Stimulated activated CD8-positive, alpha-beta memory T cell treated with anti-CD3 and anti-CD28 coated beads, Interleukin-4, amount 100 ng/mL, for 1 hour (primary cell): ENCODE measurements around the gene MYO7B.

ENCODE experiments used
- DNase-seq, 2 donors: peaks; one replicate each; pipeline ENCODE4 v3.0.0-alpha.2; 2020; ENCODE audit warnings: low read depth in 2 of 2, low spot score in 1 of 2

MYO7B gene

GRCh38 chr2:127623388-127624319 lies 88.2 kb downstream of the MYO7B start:
- no peak for DNase-seq

DNA sequence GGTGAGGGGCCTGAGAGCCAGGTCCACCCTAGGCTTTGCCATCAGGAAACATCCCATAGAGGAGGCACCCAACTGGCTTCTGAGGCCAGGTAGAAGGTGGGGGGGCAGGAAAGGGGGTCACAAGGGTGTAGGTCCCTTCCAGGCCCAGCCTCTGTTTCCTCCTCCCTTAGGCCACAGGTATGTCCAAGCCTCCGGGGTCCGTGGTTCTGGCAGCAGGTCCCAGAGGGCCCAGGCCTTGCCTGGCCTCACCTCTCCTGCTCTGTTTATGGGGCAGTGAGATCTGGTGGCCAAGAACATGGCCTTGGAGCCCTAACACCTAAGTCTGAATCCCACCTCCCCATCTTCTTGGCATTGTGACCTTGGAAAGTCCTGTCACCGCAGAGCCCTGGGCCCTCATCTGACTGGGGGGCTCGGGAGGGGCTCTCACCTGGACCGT lies 88.9 kb downstream of the MYO7B start:
- no peak for DNase-seq

DNA sequence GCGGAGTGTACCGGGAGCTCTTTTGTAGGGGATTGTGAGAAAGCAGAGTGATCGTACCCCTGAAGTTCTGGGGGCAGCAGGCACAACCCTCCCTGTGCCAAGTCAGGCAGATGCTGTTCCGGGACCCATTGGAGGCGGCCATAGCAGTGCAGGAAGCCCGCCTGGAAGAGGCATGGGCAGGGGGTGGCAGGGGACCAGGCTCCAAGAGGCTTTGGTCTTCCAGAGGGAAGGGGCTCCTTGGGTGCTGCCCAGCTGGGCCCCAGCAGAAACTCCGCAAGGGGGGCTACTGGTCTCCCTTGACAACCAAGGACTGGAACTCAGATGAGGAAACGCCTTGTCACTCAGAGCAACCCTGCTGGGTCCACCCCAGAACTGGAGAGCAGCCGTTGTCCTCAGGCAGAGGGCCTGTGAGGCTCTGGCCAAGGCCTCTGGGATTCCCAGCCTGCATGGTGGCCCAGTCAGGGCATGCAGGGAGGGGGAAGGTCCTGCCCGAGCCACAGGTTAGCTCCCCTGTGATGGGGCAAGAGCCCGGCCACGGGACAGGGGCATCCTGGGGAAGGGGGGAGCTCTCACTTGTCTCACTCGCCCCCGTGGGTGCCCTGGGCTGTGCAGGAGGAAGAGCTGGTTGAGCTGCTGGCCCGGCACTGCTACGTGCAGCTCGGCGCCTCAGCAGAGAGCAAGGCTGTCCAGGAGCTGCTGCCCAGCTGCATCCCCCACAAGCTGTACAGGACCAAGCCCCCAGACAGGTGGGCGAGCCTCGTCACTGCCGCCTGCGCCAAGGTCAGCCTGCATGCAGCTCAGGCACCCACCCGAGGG lies 89.5 kb downstream of the MYO7B start:
- no peak for DNase-seq

GRCh38 chr2:127625572-127625951 lies 90.1 kb downstream of the MYO7B start:
- no peak for DNase-seq

DNA sequence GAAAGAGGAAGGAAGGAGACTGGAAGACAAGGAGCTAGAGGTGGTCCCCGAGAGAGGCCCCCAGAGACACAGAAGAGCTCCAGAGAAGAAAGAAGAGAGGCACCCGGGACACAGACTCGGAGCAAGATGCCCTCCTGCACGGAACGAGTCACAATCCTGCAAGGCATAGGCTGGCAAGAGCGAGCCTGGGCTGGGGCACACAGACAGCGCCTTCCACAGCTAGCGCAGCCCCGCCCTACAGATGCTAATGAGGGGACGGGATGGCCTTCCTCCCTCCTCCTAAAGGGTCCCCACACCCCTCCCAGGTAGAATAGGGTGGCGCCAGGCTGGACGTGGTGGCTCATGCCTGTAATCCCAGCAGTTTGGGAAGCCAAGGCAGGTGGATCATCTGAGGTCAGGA lies 90.7 kb downstream of the MYO7B start:
- DNase-seq, result no peak

DNA sequence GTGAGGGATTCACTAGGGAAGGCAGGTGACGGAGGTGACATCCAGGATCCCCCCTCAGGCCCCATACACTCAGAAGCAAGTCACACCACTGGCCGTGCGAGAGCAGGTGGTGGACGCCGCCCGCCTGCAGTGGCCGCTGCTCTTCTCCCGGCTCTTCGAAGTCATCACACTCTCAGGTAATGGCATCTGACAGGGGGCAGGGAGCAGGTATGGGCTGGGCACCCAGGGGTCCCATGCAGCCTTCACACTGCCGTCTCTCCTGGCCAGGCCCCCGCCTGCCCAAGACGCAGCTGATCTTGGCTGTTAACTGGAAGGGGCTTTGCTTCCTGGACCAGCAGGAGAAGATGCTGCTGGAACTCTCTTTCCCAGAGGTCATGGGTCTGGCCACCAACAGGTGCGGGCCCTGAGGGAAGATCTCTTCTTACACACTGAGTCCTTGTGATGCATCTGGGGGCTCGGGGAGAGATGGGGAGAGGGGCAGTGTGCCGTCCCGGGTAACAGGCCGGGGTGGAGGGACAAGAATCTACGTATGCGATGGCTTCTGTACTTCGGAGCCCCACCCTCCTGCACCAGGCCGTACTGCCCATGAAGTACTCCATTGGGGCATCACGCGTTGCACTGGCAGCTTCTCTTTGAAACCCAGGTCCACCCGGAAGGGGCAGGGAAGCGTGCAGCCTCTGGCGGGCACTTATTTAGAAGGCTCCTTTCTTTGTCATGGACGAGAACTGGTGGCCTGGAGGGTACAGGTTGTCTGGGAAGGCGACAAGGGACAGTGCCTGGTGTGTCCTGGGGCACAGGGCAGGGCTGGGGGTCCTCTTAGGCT lies 91.6 kb downstream of the MYO7B start:
- DNase-seq, result no peak

DNA sequence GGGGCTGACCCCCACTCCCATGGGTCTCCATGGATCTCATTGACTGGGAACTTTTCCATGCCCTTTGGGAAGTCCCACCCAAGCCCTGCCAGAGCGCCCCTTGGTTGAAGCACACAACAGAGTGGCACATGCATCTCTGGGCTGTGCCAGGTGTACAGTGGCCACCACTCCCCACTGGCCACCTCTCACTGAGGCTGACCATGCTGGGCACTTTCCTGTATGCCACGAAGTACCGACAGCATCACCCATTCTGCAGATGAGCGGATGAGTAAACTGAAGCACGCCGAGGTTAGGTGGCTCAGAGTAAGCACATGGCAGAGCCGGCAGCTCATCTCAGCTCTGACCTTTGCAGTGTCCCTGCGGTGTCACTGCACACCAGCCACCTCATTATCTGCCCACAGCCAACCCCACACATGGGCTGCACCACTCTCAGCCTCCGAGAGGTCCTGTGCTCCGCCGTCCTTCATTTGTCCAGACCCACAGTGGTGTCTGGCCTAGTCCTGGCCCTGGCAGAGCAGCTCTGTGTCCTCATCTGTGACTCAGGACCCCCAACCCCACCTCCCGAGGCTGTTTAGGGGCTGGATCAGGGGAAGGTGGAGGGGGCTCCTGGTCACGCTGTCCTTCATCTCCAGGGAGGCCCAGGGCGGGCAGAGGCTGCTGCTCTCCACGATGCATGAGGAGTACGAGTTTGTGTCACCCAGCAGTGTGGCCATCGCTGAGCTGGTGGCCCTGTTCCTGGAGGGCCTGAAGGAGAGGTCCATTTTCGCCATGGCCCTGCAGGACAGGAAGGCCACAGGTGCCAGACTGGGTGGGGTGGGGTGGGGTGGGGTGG lies 92.5 kb downstream of the MYO7B start:
- DNase-seq, result no peak

DNA sequence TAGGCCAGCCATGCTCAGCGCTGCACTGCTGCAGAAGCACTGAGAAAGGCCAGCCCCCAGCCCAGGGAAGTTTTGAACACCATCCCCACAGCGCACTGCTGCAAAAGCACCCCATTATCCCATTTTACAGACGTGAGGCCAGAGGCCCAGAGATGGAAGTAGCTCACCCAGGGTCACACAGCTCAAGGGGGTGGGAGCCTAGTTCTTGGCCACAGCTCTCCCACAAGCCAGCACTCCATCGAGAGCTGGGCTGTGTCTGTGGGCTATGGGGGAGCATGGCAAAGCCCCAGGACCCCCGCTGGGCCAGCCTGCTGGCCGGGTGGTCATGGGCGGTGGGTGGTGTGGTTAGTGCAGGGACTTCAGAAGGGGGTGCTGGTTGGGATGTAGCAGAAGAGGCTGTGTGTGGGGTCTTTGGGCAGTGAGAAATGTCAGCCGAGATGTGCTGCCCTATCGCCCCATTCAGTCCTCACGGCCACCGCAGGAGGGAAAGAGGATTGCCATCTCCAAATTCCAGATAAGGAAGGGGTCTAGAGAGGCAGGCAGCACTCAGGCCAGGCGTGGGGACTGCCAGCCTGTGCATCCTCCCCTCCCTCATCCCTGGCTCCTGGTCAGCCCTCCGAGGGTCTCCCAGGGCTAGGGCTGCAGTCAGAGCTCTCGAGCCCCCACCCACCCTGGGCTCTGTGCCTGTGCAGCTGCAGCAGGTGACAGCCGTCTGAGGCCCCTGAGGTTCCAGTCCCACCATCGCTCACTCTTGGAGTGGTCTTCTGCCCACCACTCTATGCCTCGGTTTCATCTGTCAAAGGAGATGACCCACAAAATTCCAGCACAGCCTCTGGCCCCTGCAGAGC lies 93.5 kb downstream of the MYO7B start:
- DNase-seq, result no peak

DNA sequence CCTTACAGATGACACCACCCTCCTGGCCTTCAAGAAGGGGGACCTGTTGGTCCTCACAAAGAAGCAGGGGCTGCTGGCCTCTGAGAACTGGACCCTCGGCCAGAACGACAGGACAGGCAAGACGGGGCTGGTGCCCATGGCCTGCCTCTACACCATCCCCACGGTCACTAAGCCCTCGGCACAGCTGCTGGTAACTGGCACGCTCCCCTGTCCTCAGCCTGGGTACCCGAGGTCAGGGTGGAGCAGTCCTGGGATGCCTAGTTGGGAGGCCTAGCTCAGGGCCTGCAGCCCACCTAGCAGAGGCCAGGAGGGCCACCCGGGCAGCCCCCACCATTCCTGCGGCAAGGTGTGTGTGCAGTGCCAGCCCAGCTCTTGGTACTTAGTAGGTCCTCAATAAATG lies 94.2 kb downstream of the MYO7B start:
- no peak for DNase-seq

DNA sequence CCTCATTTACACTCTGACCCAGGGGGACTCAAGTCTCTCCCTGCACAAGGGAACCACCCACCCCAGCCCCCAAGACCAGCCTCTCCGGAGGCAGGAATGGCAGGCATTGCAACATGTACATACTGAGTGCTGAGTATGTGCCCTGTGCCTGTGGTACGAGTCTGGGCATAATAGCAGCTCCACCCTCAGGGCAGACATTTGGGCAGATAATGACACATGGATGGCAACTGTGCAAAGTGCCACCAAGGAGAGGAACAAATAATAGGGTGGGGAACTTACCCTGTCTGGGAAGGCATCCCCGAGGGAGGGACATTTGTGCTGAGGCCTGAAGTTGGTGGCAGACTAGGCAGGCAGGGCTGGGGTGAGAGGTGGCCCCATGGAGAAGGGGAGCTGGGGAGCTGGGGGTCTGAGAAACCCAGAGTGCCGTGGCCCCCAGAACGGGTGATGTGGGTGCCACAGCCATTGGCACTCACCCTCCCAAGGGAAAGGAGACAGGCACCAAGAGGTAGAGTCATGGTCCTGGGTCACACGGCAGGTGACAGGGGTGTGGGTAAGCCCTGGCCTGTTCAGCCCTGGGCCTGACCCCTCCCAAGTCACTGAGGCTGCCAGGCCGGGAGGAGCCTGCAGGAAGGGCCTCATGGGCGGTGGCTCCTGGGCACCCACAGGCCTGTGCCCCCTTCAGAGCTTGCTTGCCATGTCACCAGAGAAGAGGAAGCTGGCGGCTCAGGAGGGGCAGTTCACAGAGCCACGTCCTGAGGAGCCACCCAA lies 94.8 kb downstream of the MYO7B start:
- no peak for DNase-seq

GRCh38 chr2:127630864-127631540 lies 95.5 kb downstream of the MYO7B start:
- DNase-seq, result no peak

- DNase-seq, result no peak
Measured at GRCh38 chr2:127631541-127631996, 96.1 kb downstream of the MYO7B start.

DNA sequence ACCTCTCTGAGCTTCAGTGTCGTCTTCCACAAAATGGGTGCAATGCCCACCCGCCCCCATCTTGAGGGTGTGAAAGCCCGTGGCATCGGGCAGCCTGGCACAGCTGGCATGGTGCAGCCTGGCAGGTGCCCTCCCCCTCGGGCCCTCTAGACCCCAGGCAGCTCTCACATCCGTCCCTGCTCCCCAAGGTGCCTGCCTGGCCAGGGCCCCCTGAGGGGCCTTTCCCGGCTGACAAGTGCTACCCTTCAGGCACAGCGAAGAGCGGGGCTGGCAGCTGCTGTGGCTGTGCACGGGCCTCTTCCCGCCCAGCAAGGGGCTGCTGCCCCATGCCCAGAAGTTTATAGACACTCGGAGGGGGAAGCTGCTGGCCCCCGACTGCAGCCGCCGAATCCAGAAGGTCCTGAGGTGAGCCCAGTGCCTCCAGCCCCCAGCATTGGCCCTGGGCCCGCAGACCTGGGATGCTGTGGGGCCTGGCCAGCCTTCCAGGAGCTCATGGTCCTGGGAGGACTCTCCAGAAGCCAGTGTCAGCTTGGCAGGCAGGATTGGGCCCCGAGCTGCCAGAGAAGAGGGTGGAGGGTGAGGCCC lies 96.6 kb downstream of the MYO7B start:
- DNase-seq, result no peak

- DNase-seq, result no peak
Measured at GRCh38 chr2:127632592-127633489, 97.4 kb downstream of the MYO7B start.

DNA sequence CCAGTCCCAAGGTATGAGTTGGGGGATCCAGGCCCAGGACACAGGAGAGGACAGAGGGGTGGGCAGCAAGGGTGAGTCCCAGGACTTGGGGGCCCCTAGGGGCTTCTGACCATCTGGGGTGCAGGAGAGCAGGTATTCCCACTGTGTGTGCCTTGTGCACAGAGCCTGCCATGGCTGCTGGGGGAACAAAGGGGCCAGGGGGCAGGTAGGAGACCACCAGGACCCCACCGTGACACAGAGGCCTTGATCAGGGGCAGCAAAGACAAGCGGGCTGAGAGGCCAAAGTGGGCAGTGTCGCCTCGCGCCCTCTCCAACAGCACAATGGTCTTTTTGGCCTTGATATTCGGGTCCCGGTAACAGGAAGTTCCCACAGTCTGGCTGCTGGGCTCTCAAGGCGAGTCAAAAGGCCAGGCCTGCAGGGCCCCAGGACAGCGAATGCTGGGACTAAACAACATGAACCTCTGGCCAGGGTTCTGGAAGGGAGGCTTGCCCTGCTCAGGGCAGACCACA lies 98.1 kb downstream of the MYO7B start:
- DNase-seq, result no peak

DNA sequence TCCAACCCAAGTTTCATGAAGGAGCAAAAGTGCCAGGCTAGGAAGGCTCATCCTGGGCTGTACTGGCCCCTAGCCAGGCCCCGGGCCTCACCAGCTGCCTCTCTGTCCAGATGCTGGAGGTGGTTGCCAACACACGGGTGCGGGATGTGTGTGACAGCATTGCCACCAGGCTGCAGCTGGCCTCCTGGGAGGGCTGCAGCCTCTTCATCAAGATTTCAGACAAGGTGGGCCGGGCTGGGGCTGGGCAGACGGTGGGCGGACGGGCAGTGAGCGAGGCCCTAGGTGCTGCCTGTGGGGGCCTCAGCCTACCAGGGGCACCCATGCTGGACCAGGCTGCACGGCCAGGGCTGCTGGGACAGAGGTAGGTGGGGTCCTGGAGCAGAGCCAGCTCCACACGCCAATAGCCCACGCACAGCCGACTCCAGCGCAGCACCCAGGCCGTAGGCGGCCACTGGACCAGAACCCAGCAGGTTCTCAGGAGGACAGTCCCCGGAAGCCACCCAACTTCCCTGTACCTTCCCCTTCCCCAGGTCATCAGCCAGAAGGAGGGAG lies 98.7 kb downstream of the MYO7B start:
- no peak for DNase-seq
